Esophagus squamous epithelium (tissue), 5 donors: Measurements from ENCODE around the gene TP53I13. TPM values are rescaled to one million over a fixed set of nuclear protein-coding genes. Genes with fewer than 3 reads are reported as not detected.
"Not testable (repeated sequence)": the region's sequence is repeated elsewhere in the genome, so short reads cannot be mapped to it uniquely, and the experiment has no call there.

Experiments used
- DNase-seq: peaks from one replicate; lab custom pipeline; 2025; lab: John Stamatoyannopoulos, UW
- H3K27ac ChIP-seq, 4 donors: fragments of 200-600 bp; sonication (generic); one replicate each; pipeline ENCODE4 v1.5.1; 2016 to 2019; ENCODE audit warnings: mild to moderate bottlenecking in 1 of 4
- H3K27me3 ChIP-seq, 4 donors: fragments of 200-600 bp; sonication (generic); 1 replicate in 3 of 4; 2 replicates in 1 of 4; pipeline versions ENCODE4 v1.5.1 to v1.6.0; 2017 to 2021; ENCODE audit warnings: antibody characterized with exemption in 1 of 4
- H3K36me3 ChIP-seq, 3 donors: fragments of 200-600 bp; sonication (generic); one replicate each; pipeline ENCODE4 v1.5.1; 2016 to 2019
- H3K4me1 ChIP-seq, 3 donors: fragments of 200-600 bp; sonication (generic); one replicate each; pipeline ENCODE4 v1.5.1; 2017 to 2019
- H3K4me3 ChIP-seq, 4 donors: fragments of 200-600 bp; sonication (generic); 1 replicate in 3 of 4; 2 replicates in 1 of 4; pipeline ENCODE4 v1.5.1; 2016 to 2019; ENCODE audit warnings: mild to moderate bottlenecking in 2 of 4, moderate library complexity in 1 of 4
- H3K9me3 ChIP-seq, 3 donors: fragments of 200-600 bp; sonication (generic); one replicate each; pipeline ENCODE4 v1.5.1; 2016 to 2019
- POLR2A ChIP-seq, 4 donors: fragments of 450-650 bp; IDR thresholded peaks; one replicate each; pipeline ENCODE4 v1.6.1; 2017; ENCODE audit warnings: antibody characterized with exemption in 4 of 4, mild to moderate bottlenecking in 4 of 4, moderate library complexity in 3 of 4
- WGBS, 2 donors: methylation state at CpG; one replicate each; pipeline ENCODE4 v1.1.5; 2018; 5-methylcytosine and 5-hydroxymethylcytosine counted together
- intact Hi-C: fragments of 100-400 bp; cut with DNase I; formaldehyde crosslinking; loops from one replicate; pipeline ENCODE4 v1.15.0; 2022
- total RNA-seq, 4 donors: library from RNA; depleted of rRNA; stranded (reverse); fragments of >200 nt; gene quantifications; one replicate each; pipeline ENCODE4 v1.1.0, GENCODE V29; 2016
- TF ChIP-seq, protein P1 (sequence below), 6 experiments: fragments of 450-650 bp in 4 of 6; fragments of 200-600 bp in 2 of 6; sonication (generic) in 2 of 6; IDR thresholded peaks; one replicate each; pipeline ENCODE4 v1.5.1; 2016 to 2019; ENCODE audit warnings: antibody characterized with exemption in 6 of 6, mild to moderate bottlenecking in 4 of 6, moderate library complexity in 4 of 6
- donor health status: DM: yes; HTN: yes; CAD: no.

TP53I13 gene
- total RNA-seq, 4 donors from 2014 or later: 11.8 to 34.9 (median 21.8) TPM

DNA sequence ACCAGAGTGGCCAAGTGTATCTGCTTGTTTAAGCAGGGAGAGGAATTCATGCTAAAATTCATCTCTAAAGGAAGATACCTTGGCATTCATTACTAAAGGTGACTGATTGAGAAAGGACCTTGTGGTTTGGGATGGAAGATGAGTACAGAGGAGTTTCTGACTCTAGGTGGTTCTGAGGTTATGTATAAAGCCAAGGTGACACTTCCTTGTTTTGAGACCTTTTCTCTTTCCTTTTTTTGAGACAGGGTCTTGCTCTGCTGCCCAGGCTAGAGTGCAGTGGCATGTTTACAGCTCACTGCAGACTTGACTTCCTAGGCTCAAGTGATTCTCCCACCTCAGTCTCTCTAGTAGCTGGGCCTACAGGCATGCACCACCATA lies 10.8 kb upstream of the TP53I13 start:
- intact Hi-C loops: no loop called here
- no peaks in the 10 kb centered on the region for H3K9me3 ChIP-seq

DNA sequence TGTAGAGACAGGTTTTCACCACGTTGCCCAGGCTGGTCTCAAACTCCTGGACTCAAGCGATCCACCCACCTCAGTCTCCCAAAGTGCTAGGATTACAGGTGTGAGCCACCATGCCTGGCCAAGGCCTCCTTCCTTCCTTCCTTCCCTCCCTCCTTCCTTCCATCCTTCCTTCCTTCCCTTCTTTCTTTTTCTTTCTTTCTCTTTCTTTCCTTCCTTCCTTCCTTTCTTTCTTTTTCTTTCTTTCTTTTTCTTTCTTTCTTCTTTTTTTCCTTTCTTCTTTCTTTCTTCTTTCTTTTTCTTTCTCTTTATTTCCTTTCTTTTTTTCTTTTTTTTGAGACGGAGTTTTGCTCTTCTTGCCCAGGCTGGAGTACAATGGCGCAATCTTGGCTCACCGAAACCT lies 10.4 kb upstream of the TP53I13 start:
- intact Hi-C loops: not testable (repeated sequence)
- 82 to 89% methylated on average over 2 to 5 of the region's 5 CpGs for WGBS, 2 donors

More for the DNA sequence above, 10.8 kb upstream of the TP53I13 start:
- TF ChIP-seq, protein P1, sequence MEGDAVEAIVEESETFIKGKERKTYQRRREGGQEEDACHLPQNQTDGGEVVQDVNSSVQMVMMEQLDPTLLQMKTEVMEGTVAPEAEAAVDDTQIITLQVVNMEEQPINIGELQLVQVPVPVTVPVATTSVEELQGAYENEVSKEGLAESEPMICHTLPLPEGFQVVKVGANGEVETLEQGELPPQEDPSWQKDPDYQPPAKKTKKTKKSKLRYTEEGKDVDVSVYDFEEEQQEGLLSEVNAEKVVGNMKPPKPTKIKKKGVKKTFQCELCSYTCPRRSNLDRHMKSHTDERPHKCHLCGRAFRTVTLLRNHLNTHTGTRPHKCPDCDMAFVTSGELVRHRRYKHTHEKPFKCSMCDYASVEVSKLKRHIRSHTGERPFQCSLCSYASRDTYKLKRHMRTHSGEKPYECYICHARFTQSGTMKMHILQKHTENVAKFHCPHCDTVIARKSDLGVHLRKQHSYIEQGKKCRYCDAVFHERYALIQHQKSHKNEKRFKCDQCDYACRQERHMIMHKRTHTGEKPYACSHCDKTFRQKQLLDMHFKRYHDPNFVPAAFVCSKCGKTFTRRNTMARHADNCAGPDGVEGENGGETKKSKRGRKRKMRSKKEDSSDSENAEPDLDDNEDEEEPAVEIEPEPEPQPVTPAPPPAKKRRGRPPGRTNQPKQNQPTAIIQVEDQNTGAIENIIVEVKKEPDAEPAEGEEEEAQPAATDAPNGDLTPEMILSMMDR (IDR thresholded peaks at IDR 0.05): no peak
- TF ChIP-seq POLR2A (IDR thresholded peaks at IDR 0.05): no peak
- no peaks in the 10 kb centered on the region for H3K27me3 ChIP-seq
- no peak overlapping the region for H3K27ac ChIP-seq
- peaks cover 0 to 14% (median 0%) of the 10 kb centered on the region in 3 donors for H3K36me3 ChIP-seq
- H3K4me3 ChIP-seq: no peak overlapping the region
- no peak for DNase-seq
- peaks cover 0 to 17% (median 10%) of the 10 kb centered on the region in 3 donors for H3K4me1 ChIP-seq

DNA sequence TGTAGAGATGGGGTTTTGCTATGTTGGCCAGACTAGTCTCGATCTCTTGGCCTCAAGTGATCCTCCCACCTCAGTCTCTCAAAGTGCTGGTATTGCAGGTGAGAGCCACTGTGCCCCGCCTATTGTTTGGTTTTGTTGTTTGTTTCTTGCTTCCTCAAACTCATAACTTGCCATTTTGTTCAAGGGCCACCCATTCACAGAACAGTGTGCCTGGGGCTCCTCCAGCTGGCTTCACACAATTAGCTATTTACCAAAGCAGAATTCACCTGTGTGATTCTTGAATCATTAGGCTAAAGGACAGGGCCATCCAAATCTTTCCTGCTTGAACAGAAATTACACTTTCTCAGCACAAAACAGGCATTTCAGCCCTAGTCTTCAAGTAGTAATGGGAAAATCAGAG lies 8.9 kb upstream of the TP53I13 start:
- no peaks in the 10 kb centered on the region for H3K27me3 ChIP-seq
- DNase-seq: no peak
- H3K36me3 ChIP-seq: peaks cover 0 to 16% (median 0%) of the 10 kb centered on the region in 3 donors
- intact Hi-C loops: no loop called here
- no peak for TF ChIP-seq POLR2A (IDR thresholded peaks at IDR 0.05)
- TF ChIP-seq, protein P1 (IDR thresholded peaks at IDR 0.05): no peak
- no peak overlapping the region for H3K27ac ChIP-seq
- no peak overlapping the region for H3K4me3 ChIP-seq
- WGBS, 2 donors: 91 to 95% methylated on average over 2 of the region's 2 CpGs
- peaks cover 0 to 24% (median 10%) of the 10 kb centered on the region in 3 donors for H3K4me1 ChIP-seq
- H3K9me3 ChIP-seq: no peaks in the 10 kb centered on the region

More for the DNA sequence above, 10.4 kb upstream of the TP53I13 start:
- H3K9me3 ChIP-seq, H3K27ac ChIP-seq, DNase-seq, H3K27me3 ChIP-seq, H3K4me3 ChIP-seq: not testable (repeated sequence)
- Histone ChIP-seq H3K36me3 (peaks cover 0 to 16% (median 0%) of the 10 kb centered on the region in 3 donors), H3K4me1 (peaks cover 0 to 17% (median 10%) of the 10 kb centered on the region in 3 donors)

DNA sequence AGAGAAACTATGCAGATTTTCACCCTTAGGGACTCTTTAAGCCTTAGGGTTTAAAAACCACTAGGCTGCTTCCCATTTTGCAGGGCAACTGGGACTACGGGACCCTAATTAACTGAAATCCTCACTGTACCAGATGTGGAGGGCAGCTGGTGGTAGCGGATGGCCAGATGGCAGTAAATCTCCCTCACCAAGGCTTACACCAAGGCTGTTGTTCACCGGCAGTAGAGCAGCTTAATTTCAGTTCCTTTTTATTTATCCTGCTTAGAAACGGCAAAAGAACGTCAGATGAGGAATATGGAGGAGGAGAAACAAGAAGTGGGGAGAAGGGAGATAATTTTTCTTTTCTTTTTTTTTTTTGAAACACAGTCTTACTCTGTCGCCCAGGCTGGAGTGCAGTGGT lies 8.2 kb upstream of the TP53I13 start:
- H3K27ac ChIP-seq: peak overlapping the region in 1 of 4 donors; percentile 49
- H3K9me3 ChIP-seq: no peaks in the 10 kb centered on the region
- H3K27me3 ChIP-seq: no peaks in the 10 kb centered on the region
- peaks cover 0 to 16% (median 0%) of the 10 kb centered on the region in 3 donors for H3K36me3 ChIP-seq
- intact Hi-C loops: no loop called here
- peaks cover 0 to 30% (median 10%) of the 10 kb centered on the region in 3 donors for H3K4me1 ChIP-seq
- TF ChIP-seq, protein P1 (IDR thresholded peaks at IDR 0.05): no peak
- no peak for TF ChIP-seq POLR2A (IDR thresholded peaks at IDR 0.05)
- DNase-seq: no peak
- no peak overlapping the region for H3K4me3 ChIP-seq
- WGBS, 2 donors: 77 to 93% methylated on average over 5 to 6 of the region's 6 CpGs

DNA sequence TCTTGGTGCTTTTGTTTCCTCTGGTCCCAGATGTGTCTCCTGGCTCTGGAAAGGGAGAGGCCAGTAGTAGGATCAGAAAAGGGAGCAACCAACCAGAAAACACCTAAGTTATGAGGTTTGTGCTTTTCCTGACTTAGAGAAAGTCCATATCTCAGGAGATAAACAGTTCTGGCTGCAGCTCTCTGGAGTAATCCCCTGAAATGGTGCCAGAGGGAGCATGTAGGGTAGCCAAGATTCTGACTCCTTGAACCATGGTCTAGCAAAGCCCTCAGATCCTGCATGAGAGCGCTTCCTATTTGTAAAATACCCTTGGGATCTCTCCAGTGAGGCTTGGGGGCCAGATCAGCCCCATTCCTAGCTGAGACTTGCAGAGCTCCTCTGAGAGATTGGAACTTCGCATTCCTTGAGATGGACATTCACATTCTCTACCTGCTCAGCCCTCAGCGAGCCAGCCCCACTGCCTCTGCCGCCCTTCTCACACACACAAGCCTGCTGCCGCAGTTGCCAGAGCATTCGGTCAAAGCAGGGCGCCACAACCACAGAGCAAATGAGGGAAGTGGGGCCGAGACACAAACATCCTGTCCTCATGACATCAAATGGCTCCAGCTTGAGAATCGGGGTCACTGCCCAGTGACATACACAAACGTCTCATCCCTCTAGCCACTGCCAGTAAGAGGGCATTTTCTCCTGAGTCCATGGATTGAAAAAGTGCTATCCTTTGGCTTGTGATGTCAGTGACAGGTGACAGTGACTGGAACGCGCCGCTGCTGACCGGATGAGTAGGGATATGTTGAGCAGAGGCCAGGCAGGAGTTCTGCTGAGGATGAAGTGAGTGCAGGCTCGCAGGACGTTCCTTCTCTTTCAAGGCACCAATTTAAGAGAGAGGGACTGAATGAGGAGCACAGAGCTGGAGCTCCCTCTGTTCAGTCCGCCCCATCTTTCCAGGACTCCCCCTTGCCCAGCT lies 6.7 kb upstream of the TP53I13 start:
- no peak for DNase-seq
- Histone ChIP-seq H3K27ac (peak overlapping the region in 3 of 4 donors; percentile 27 to 49 (median 40)), H3K27me3 (no peaks in the 10 kb centered on the region), H3K4me3 (no peak overlapping the region), H3K9me3 (no peaks in the 10 kb centered on the region), H3K36me3 (peaks cover 0 to 16% (median 0%) of the 10 kb centered on the region in 3 donors), H3K4me1 (peaks cover 7 to 45% (median 20%) of the 10 kb centered on the region in 3 donors)
- peak in 1 of 4 donors; percentile 38 for TF ChIP-seq POLR2A (IDR thresholded peaks at IDR 0.05)
- TF ChIP-seq, protein P1 (IDR thresholded peaks at IDR 0.05): no peak
- intact Hi-C loops: no loop called here
- 80% methylated on average over 3 to 15 of the region's 17 CpGs for WGBS, 2 donors
